Measurements from ENCODE around the gene UBR4. TPM values are rescaled to one million over a fixed set of nuclear protein-coding genes. Genes with fewer than 3 reads are reported as not detected.

UBR4 gene
- polyA plus RNA-seq, 1 of the 3 experiments (the other 2 are of a cell fraction) = 68.7 TPM

DNA sequence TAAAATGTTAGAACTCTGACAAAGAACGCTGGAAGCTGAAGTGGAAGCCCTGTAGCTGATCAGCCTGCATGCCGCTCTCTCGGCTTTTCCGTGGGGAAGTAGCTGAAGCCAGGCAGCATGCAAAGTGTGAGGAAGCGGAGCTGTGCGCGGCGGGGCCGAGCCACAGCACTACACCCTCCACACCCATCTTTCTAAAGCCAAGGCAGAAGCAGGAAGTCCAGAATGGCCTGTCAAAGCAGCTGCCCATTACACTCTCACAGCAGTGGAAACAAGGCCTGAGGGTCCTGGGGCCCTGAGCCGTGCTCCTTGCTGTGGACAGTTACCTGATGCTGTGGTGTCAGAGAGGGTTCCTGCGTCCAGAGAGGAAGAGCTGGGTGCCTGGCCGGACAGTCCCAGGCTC, 69.6 kb downstream of the UBR4 start:
- no peaks in the 10 kb centered on the region for H4K20me1 ChIP-seq (ENCODE audit: insufficient read depth)
- no peak for TF ChIP-seq IRF3 (IDR thresholded peaks at IDR 0.05; ENCODE audit: low read depth, low read length)
- TF ChIP-seq JUND (IDR thresholded peaks at IDR 0.05) = no peak
- TF ChIP-seq EZH2phosphoT487 (IDR thresholded peaks at IDR 0.05; ENCODE audit: borderline replicate concordance, low read depth) = no peak
- POLR2A ChIA-PET = no interaction called here

DNA sequence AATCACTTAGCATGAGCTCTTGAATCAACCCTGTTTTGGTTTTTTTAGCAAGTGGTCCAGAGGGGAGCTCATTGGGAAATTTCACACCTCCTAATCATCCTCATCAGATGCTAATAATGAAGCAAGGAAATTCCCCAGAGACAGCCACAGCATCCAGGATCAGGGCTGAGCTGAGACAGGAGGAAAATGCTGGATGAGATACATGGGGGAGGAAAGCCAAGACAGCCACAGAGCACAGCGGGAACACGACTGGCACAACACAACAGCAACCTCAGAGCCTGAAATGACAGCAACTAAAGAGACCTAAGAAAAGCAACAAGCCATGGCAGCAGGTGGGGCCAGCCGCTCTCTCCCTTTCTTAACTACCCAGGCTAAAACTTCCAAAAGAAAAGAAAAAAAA, 70.4 kb downstream of the UBR4 start:
- Histone ChIP-seq H3K27ac (ENCODE audit: low read depth in 2 of 2, low read length in 1 of 2) (no peak overlapping the region), H3K4me1 (ENCODE audit: control insufficient read depth in 1 of 2, insufficient read depth in 2 of 2, low read depth in 1 of 2, low read length in 1 of 2) (no peaks in the 10 kb centered on the region), H3K79me2 (ENCODE audit: insufficient read depth) (peaks cover 5% of the 10 kb centered on the region; the same call in 1 of the 2 replicates), H3K9me3 (no peaks in the 10 kb centered on the region; the same call in 1 of the 2 replicates), H3K4me2 (no peak overlapping the region), H2AFZ (ENCODE audit: low read depth) (no peak overlapping the region), H3K36me3 (replicated peaks in 1 of 2; ENCODE audit: control insufficient read depth in 1 of 2, insufficient read depth in 2 of 2, low read length in 1 of 2) (peaks cover 82 to 94% of the 10 kb centered on the region in 2 experiments), H3K9ac (no peak overlapping the region), H3F3A (replicated peaks; ENCODE audit: insufficient read depth) (peaks cover 17% of the 10 kb centered on the region), H3K9me2 (no peaks in the 10 kb centered on the region), H3K27me3 (ENCODE audit: insufficient read depth) (no peaks in the 10 kb centered on the region), H3K4me3 (ENCODE audit: low read depth in 2 of 2, low read length in 1 of 2) (no peak overlapping the region), H4K20me1 (ENCODE audit: insufficient read depth) (no peaks in the 10 kb centered on the region)
- TF ChIP-seq FOXJ3 (CRISPR knock-in tag; IDR thresholded peaks at IDR 0.05) = no peak
- no peak for TF ChIP-seq FOXM1 (IDR thresholded peaks at IDR 0.05; ENCODE audit: low read depth)
- no peak for TF ChIP-seq REST (IDR thresholded peaks at IDR 0.05; ENCODE audit: low read depth, low read length)
- no peak for TF ChIP-seq MAX (IDR thresholded peaks at IDR 0.05; ENCODE audit: low read depth)
- no peak for TF ChIP-seq RAD21 (IDR thresholded peaks at IDR 0.05; ENCODE audit: low read length)
- no peak for TF ChIP-seq GATA2 (CRISPR knock-in tag; IDR thresholded peaks at IDR 0.05)
- no peak for DNase-seq
- ChIA-PET CTCF (interaction anchor here (0.8 to 2.3 kb wide), 7 partner anchors 11 to 233 kb away, joined by 3 to 6 read pairs (median 3); no protein-coding TSS in a partner anchor), POLR2A (no interaction called here)
- 91% methylated on average over 3 of the region's 3 CpGs for WGBS (ENCODE audit: low lambda C conversion rate)

More for the DNA sequence above, 69.6 kb downstream of the UBR4 start:
- Histone ChIP-seq H3K9ac (no peak overlapping the region), H3K4me2 (no peak overlapping the region), H3K27me3 (ENCODE audit: insufficient read depth) (no peaks in the 10 kb centered on the region), H3K4me3 (ENCODE audit: low read depth in 2 of 2, low read length in 1 of 2) (no peak overlapping the region), H3K9me2 (no peaks in the 10 kb centered on the region), H3K36me3 (replicated peaks in 1 of 2; ENCODE audit: control insufficient read depth in 1 of 2, insufficient read depth in 2 of 2, low read length in 1 of 2) (peaks cover 82 to 93% of the 10 kb centered on the region in 2 experiments), H2AFZ (ENCODE audit: low read depth) (no peak overlapping the region), H3K27ac (ENCODE audit: low read depth in 2 of 2, low read length in 1 of 2) (no peak overlapping the region), H3K9me3 (no peaks in the 10 kb centered on the region; the same call in 1 of the 2 replicates), H3K79me2 (ENCODE audit: insufficient read depth) (peaks cover 4% of the 10 kb centered on the region; the same call in 1 of the 2 replicates), H3F3A (replicated peaks; ENCODE audit: insufficient read depth) (peaks cover 12% of the 10 kb centered on the region), H3K4me1 (ENCODE audit: control insufficient read depth in 1 of 2, insufficient read depth in 2 of 2, low read depth in 1 of 2, low read length in 1 of 2) (no peaks in the 10 kb centered on the region)
- no peak for DNase-seq
- over 99% methylated on average over 11 of the region's 12 CpGs for WGBS (ENCODE audit: low lambda C conversion rate)
- CTCF ChIA-PET = interaction anchor here (1.1 to 2.3 kb wide), 3 partner anchors 12 to 575 kb away, joined by 3 to 6 read pairs (median 5); no protein-coding TSS in a partner anchor
